ENCODE results near the gene SOX5. TPM values are rescaled to one million over a fixed set of nuclear protein-coding genes. Genes with fewer than 3 reads are reported as not detected.

The SOX5 gene
- total and polyA plus RNA-seq, 7 donors: 0.17 to 2.9 (median 0.47) TPM

GRCh38 chr12:23742574-23742973, 206.9 kb downstream of the SOX5 start:
- TF ChIP-seq, protein P1, sequence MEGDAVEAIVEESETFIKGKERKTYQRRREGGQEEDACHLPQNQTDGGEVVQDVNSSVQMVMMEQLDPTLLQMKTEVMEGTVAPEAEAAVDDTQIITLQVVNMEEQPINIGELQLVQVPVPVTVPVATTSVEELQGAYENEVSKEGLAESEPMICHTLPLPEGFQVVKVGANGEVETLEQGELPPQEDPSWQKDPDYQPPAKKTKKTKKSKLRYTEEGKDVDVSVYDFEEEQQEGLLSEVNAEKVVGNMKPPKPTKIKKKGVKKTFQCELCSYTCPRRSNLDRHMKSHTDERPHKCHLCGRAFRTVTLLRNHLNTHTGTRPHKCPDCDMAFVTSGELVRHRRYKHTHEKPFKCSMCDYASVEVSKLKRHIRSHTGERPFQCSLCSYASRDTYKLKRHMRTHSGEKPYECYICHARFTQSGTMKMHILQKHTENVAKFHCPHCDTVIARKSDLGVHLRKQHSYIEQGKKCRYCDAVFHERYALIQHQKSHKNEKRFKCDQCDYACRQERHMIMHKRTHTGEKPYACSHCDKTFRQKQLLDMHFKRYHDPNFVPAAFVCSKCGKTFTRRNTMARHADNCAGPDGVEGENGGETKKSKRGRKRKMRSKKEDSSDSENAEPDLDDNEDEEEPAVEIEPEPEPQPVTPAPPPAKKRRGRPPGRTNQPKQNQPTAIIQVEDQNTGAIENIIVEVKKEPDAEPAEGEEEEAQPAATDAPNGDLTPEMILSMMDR (IDR thresholded peaks at IDR 0.05): no peak
- peaks cover 0 to 2% (median 0%) of the 10 kb centered on the region in 3 donors for H3K27me3 ChIP-seq (ENCODE audit: insufficient read depth in 3 of 3, low read length in 2 of 3)
- H3K9me3 ChIP-seq: no peaks in the 10 kb centered on the region
- WGBS, 3 donors: 95 to 97% (median 96%) methylated on average over 3 of the region's 3 CpGs
- no peak overlapping the region for H3K27ac ChIP-seq
- ATAC-seq (no peak), DNase-seq (no peak)
- H3K36me3 ChIP-seq (ENCODE audit: insufficient read depth in 1 of 2, low read depth in 1 of 2): no peaks in the 10 kb centered on the region
- intact Hi-C loops (cut with DNase I): no loop called here
- H3K4me1 ChIP-seq: no peaks in the 10 kb centered on the region
- H3K4me3 ChIP-seq: no peak overlapping the region

DNA sequence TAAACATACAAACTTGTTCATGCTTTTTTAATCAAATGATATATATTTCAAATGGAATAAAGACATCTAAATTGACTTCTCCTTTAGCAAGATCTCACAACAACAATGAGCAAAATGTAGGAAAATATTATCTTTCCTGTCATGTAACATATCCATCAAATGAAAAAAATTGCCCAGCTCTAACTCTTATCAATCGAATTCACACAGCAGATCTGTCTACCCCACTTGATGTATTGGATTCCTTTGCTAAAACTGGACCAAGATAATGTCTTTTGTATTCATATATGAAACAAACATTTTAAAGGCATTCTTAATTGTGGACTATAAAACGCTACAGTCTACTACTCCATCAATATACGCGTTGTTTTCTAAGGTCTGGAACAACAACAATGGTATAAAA, 218.0 kb downstream of the SOX5 start:
- H3K4me1 ChIP-seq: no peaks in the 10 kb centered on the region
- DNase-seq (no peak), ATAC-seq (no peak)
- TF ChIP-seq, protein P1 (IDR thresholded peaks at IDR 0.05): no peak
- H3K4me3 ChIP-seq: no peak overlapping the region
- H3K9me3 ChIP-seq: no peaks in the 10 kb centered on the region
- 94 to 95% (median 94%) methylated on average over 4 of the region's 4 CpGs for WGBS, 3 donors
- intact Hi-C loops (cut with DNase I): no loop called here
- H3K36me3 ChIP-seq (ENCODE audit: insufficient read depth in 1 of 2, low read depth in 1 of 2): no peaks in the 10 kb centered on the region
- H3K27me3 ChIP-seq (ENCODE audit: insufficient read depth in 3 of 3, low read length in 2 of 3): no peaks in the 10 kb centered on the region
- H3K27ac ChIP-seq: no peak overlapping the region

- H3K9me3 ChIP-seq: no peaks in the 10 kb centered on the region
- no peak overlapping the region for H3K4me3 ChIP-seq
- no peaks in the 10 kb centered on the region for H3K4me1 ChIP-seq
- 92 to 98% (median 93%) methylated on average over 3 of the region's 3 CpGs for WGBS, 3 donors
- no peaks in the 10 kb centered on the region for H3K36me3 ChIP-seq (ENCODE audit: insufficient read depth in 1 of 2, low read depth in 1 of 2)
- TF ChIP-seq, protein P1 (IDR thresholded peaks at IDR 0.05): no peak
- intact Hi-C loops (cut with DNase I): no loop called here
- ATAC-seq (no peak), DNase-seq (no peak)
- H3K27me3 ChIP-seq (ENCODE audit: insufficient read depth in 3 of 3, low read length in 2 of 3): no peaks in the 10 kb centered on the region
- H3K27ac ChIP-seq: no peak overlapping the region
Measured at GRCh38 chr12:23731035-23731434, 218.4 kb downstream of the SOX5 start.

GRCh38 chr12:23729359-23729758, 220.1 kb downstream of the SOX5 start:
- TF ChIP-seq, protein P1 (IDR thresholded peaks at IDR 0.05): no peak
- Histone ChIP-seq H3K9me3 (no peaks in the 10 kb centered on the region), H3K27ac (no peak overlapping the region), H3K4me1 (no peaks in the 10 kb centered on the region), H3K36me3 (ENCODE audit: insufficient read depth in 1 of 2, low read depth in 1 of 2) (no peaks in the 10 kb centered on the region), H3K4me3 (no peak overlapping the region), H3K27me3 (ENCODE audit: insufficient read depth in 3 of 3, low read length in 2 of 3) (no peaks in the 10 kb centered on the region)
- DNase-seq: no peak
- intact Hi-C loops (cut with DNase I): no loop called here
- ATAC-seq: no peak

DNA sequence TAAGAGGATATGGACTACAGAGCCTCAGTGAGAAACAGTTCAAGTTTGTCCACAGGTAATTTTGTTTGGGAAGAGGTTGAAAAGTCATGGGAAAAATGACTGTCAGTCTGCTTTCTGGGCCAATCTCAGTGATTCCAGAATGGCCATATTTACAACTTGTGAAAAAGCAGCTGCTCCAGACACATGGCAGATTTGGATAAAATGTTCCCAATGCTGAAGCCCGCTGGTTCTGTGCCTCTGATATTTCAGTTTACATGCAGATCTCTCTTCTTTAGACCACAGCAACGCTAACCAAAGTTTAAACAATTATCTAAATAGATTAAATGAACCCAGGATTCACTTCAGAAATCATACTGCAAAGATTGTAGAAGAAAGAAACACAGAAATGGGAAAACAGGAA, 222.8 kb downstream of the SOX5 start:
- no peak for ATAC-seq
- Histone ChIP-seq H3K9me3 (no peaks in the 10 kb centered on the region), H3K36me3 (ENCODE audit: insufficient read depth in 1 of 2, low read depth in 1 of 2) (no peaks in the 10 kb centered on the region), H3K4me3 (no peak overlapping the region), H3K4me1 (no peaks in the 10 kb centered on the region), H3K27ac (no peak overlapping the region), H3K27me3 (ENCODE audit: insufficient read depth in 3 of 3, low read length in 2 of 3) (no peaks in the 10 kb centered on the region)
- TF ChIP-seq, protein P1 (IDR thresholded peaks at IDR 0.05): no peak
- DNase-seq: no peak
- intact Hi-C loops (cut with DNase I): no loop called here
- WGBS, 3 donors: 32 to 45% (median 34%) methylated on average over 2 of the region's 2 CpGs

All from psoas muscle (tissue), 8 donors.